Smooth muscle cell (in vitro differentiated cells): ENCODE data around the gene PRKN. TPM values are rescaled to one million over a fixed set of nuclear protein-coding genes. Genes with fewer than 3 reads are reported as not detected.

Experiments used
- DNase-seq: peaks from one replicate; lab custom pipeline; 2025; ENCODE audit not compliant: unreplicated experiment; lab: John Stamatoyannopoulos, UW
- H2AFZ ChIP-seq: fragments of 200-600 bp; sonication (generic); 2 replicates; pipeline ENCODE4 v1.6.0; 2016; ENCODE audit warnings: antibody characterized with exemption, low read depth, mild to moderate bottlenecking
- H3F3A ChIP-seq: fragments of 200-600 bp; sonication (generic); 2 replicates; pipeline ENCODE4 v1.6.0; 2017; ENCODE audit warnings: antibody characterized with exemption, low read depth
- H3K27ac ChIP-seq: fragments of 200-600 bp; sonication (generic); 2 replicates; pipeline ENCODE4 v1.5.1; 2016; ENCODE audit warnings: low read depth, mild to moderate bottlenecking
- H3K27me3 ChIP-seq: fragments of 200-600 bp; sonication (generic); 2 replicates; pipeline ENCODE4 v1.6.1; 2016; ENCODE audit warnings: low read depth, mild to moderate bottlenecking
- H3K36me3 ChIP-seq: fragments of 200-600 bp; sonication (generic); 2 replicates; pipeline ENCODE4 v1.5.1; 2016; ENCODE audit warnings: low read depth
- H3K4me1 ChIP-seq: fragments of 200-600 bp; sonication (generic); 2 replicates; pipeline ENCODE4 v1.5.1; 2016; ENCODE audit warnings: low read depth
- H3K4me2 ChIP-seq: fragments of 200-600 bp; sonication (generic); 2 replicates; pipeline ENCODE4 v1.6.0; 2016; ENCODE audit warnings: mild to moderate bottlenecking
- H3K4me3 ChIP-seq: fragments of 200-600 bp; sonication (generic); 2 replicates; pipeline ENCODE4 v1.5.1; 2016; ENCODE audit warnings: mild to moderate bottlenecking
- H3K79me2 ChIP-seq: fragments of 200-600 bp; sonication (generic); 2 replicates; pipeline ENCODE4 v1.6.0; 2016; ENCODE audit warnings: low read depth, mild to moderate bottlenecking
- H3K9ac ChIP-seq: fragments of 200-600 bp; sonication (generic); 2 replicates; pipeline ENCODE4 v1.6.0; 2016; ENCODE audit warnings: low read depth
- H3K9me3 ChIP-seq: fragments of 200-600 bp; sonication (generic); replicated peaks from 2 replicates; pipeline ENCODE4 v1.5.1; 2016; ENCODE audit warnings: low read depth
- H4K20me1 ChIP-seq: fragments of 200-600 bp; sonication (generic); 2 replicates; pipeline ENCODE4 v1.6.0; 2016; ENCODE audit warnings: low read depth
- WGBS: methylation state at CpG from one replicate; pipeline ENCODE4 v1.1.7; 2016; ENCODE audit warnings: low lambda C conversion rate; 5-methylcytosine and 5-hydroxymethylcytosine counted together
- polyA plus RNA-seq: library from polyadenylated mRNA; unstranded; fragments of >200 nt; fragmentation: Nextera tagmentation; extraction: Ambion mirVana; gene quantifications from 2 replicates; pipeline ENCODE4 v1.2.1, GENCODE V29; 2016
- total RNA-seq: library from RNA; depleted of rRNA; stranded (reverse); fragments of >200 nt; gene quantifications from 2 replicates; pipeline ENCODE4 v1.2.3, GENCODE V29; 2014
- TF ChIP-seq, protein P1 (sequence below): fragments of 200-600 bp; sonication (generic); IDR thresholded peaks from 2 replicates; pipeline ENCODE4 v1.5.1; 2017; ENCODE audit warnings: borderline replicate concordance, mild to moderate bottlenecking, antibody characterized with exemption; ENCODE audit not compliant: insufficient read depth, poor library complexity, severe bottlenecking

Gene PRKN
- total and polyA plus RNA-seq, 2 experiments from 2014 or later, result 0.81 to 5.1 TPM

DNA sequence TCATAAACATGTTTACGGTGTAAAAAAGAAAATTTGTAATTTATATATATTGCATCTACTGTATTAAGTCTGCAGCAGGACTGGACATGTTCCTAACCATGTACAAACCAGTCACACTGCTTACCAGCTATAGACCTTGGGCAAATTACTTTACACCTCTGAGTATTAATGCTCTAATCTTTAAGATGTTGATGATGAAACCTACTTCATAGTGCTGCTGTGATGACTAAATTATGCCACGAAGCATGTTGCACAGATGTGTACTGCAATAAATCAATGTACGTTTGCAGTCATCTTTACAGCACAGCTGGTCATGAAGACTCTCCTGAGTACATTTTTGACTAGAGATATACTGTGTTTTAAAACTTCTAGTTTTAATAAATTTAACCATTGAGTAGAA, 42.6 kb downstream of the PRKN start:
- Histone ChIP-seq H3K4me3 (no peak overlapping the region), H3K9ac (no peak overlapping the region), H3K4me2 (no peak overlapping the region), H3K27ac (no peak overlapping the region), H3K79me2 (no peaks in the 10 kb centered on the region), H2AFZ (no peak overlapping the region), H3K27me3 (no peaks in the 10 kb centered on the region), H3K4me1 (no peaks in the 10 kb centered on the region), H4K20me1 (no peaks in the 10 kb centered on the region), H3K9me3 (no peaks in the 10 kb centered on the region), H3K36me3 (no peaks in the 10 kb centered on the region), H3F3A (no peaks in the 10 kb centered on the region)
- TF ChIP-seq, protein P1, sequence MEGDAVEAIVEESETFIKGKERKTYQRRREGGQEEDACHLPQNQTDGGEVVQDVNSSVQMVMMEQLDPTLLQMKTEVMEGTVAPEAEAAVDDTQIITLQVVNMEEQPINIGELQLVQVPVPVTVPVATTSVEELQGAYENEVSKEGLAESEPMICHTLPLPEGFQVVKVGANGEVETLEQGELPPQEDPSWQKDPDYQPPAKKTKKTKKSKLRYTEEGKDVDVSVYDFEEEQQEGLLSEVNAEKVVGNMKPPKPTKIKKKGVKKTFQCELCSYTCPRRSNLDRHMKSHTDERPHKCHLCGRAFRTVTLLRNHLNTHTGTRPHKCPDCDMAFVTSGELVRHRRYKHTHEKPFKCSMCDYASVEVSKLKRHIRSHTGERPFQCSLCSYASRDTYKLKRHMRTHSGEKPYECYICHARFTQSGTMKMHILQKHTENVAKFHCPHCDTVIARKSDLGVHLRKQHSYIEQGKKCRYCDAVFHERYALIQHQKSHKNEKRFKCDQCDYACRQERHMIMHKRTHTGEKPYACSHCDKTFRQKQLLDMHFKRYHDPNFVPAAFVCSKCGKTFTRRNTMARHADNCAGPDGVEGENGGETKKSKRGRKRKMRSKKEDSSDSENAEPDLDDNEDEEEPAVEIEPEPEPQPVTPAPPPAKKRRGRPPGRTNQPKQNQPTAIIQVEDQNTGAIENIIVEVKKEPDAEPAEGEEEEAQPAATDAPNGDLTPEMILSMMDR, result no peak
- 78% methylated on average over 3 of the region's 3 CpGs for WGBS
- DNase-seq, result no peak

DNA sequence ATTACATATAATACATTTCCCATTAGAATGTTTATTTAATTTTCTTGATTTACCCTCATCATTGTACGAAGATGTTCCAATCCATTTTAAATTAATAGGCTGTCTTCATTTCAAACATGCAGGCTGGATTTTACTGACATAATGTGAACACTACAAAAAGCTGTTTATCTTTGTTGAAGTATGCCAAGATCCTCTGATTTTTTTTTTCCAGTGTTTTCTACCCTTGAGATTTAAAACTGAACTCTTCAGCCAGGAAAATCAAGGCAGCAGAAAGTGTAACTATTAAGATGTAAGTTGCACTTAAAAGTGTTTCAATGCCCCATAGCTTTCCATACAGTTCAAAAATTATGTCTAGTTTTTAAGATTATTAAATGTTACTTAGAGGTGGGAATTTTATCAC, 43.5 kb downstream of the PRKN start:
- no peaks in the 10 kb centered on the region for H3K36me3 ChIP-seq
- H3K9ac ChIP-seq, result no peak overlapping the region
- TF ChIP-seq, protein P1, result no peak
- H3K27me3 ChIP-seq, result no peaks in the 10 kb centered on the region
- 96% methylated on average over 1 of the region's 1 CpG for WGBS
- H3K79me2 ChIP-seq, result no peaks in the 10 kb centered on the region
- H3F3A ChIP-seq, result no peaks in the 10 kb centered on the region
- H3K27ac ChIP-seq, result no peak overlapping the region
- H3K4me3 ChIP-seq, result no peak overlapping the region
- no peaks in the 10 kb centered on the region for H3K4me1 ChIP-seq
- H4K20me1 ChIP-seq, result no peaks in the 10 kb centered on the region
- H3K4me2 ChIP-seq, result no peak overlapping the region
- no peaks in the 10 kb centered on the region for H3K9me3 ChIP-seq
- no peak overlapping the region for H2AFZ ChIP-seq
- DNase-seq, result no peak

DNA sequence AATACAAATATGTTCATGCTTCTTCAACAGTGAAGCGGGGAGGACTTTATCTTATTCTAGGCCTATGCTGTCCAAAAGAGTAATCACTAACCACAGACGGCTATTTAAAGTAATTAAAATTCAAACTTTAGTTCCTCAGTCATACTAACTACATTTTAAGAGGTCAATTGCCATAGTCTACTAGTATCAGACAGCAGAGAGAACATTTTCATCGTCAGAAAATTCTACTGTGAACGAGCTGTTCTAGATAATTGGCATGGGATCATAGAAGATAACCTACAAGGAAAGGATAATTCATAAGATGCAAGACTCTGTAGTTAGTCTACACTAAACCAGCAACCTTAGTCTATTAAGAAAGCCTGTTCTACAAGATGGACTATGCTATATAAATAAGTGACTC, 44.4 kb downstream of the PRKN start:
- Histone ChIP-seq H3K79me2 (no peaks in the 10 kb centered on the region), H3K4me1 (no peaks in the 10 kb centered on the region), H3K9me3 (no peaks in the 10 kb centered on the region), H4K20me1 (no peaks in the 10 kb centered on the region), H3K27ac (no peak overlapping the region), H3K4me2 (no peak overlapping the region), H3F3A (no peaks in the 10 kb centered on the region), H3K36me3 (no peaks in the 10 kb centered on the region), H3K4me3 (no peak overlapping the region), H2AFZ (no peak overlapping the region), H3K9ac (no peak overlapping the region), H3K27me3 (no peaks in the 10 kb centered on the region)
- WGBS, result 84% methylated on average over 4 of the region's 4 CpGs
- DNase-seq, result no peak
- TF ChIP-seq, protein P1, result no peak

DNA sequence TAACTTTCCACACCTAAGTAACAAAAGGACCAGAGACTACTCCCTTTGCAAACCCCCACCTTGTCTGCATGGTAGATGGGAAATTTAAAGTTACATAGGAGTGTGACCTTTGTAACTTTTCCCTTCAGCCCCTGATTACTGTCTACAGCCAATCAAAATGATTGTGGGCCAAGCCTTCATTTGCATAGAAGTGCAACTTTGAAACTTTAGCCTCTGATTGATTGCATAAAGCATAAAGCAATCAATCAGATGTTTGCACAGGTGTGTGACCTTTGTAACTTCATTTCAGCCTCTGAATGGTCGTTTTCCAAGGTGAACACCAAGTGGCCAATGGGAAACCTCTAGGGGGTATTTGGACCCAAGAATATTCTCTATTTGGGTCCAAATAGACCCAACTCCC, 46.1 kb downstream of the PRKN start:
- H3K27me3 ChIP-seq, result no peaks in the 10 kb centered on the region
- no peaks in the 10 kb centered on the region for H4K20me1 ChIP-seq
- H3F3A ChIP-seq, result no peaks in the 10 kb centered on the region
- WGBS, result 82% methylated on average over 1 of the region's 1 CpG
- TF ChIP-seq, protein P1, result no peak
- no peak overlapping the region for H3K27ac ChIP-seq
- DNase-seq, result no peak
- no peak overlapping the region for H3K4me3 ChIP-seq
- H3K4me1 ChIP-seq, result no peaks in the 10 kb centered on the region
- H3K36me3 ChIP-seq, result no peaks in the 10 kb centered on the region
- no peak overlapping the region for H3K4me2 ChIP-seq
- H3K9ac ChIP-seq, result no peak overlapping the region
- no peaks in the 10 kb centered on the region for H3K79me2 ChIP-seq
- H2AFZ ChIP-seq, result no peak overlapping the region
- no peaks in the 10 kb centered on the region for H3K9me3 ChIP-seq
